Measurements from ENCODE around the gene GET3. TPM values are rescaled to one million over a fixed set of nuclear protein-coding genes. Genes with fewer than 3 reads are reported as not detected.
"Not testable (repeated sequence)": the region's sequence is repeated elsewhere in the genome, so short reads cannot be mapped to it uniquely, and the experiment has no call there.

GET3 gene
- total RNA-seq, 1 donor from 2014 or later = 62.7 TPM

DNA sequence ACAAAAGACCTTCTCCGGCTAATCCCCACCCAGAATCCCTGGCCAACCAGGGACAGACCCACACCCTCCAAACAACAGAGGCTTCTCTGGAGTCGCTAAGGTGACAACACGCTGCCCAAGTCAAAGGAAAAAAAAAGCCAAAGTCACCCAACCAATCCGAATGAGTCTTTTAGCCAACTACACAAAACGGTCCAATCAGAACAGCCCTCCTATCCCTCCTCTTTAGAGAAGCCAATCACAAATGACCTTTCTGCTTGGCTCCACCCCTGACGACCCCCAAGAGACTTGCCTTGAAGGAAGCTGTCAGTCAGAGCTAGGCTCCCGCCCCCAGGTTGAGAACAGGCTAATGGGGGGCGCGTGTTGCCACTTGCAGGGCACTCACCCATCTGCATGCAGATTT is 34.3 kb upstream of the GET3 start:
- H3K4me1 Mint-ChIP-seq (ENCODE audit: low read depth) = peaks cover 2% of the 10 kb centered on the region
- no peak for DNase-seq (ENCODE audit: low spot score)
- no peaks in the 10 kb centered on the region for H3K9me3 Mint-ChIP-seq
- intact Hi-C loops (cut with micrococcal nuclease) = no loop called here
- no peak overlapping the region for H3K4me3 Mint-ChIP-seq (ENCODE audit: low read depth)
- H3K36me3 Mint-ChIP-seq (ENCODE audit: low read depth) = peaks cover 57% of the 10 kb centered on the region
- no peak overlapping the region for H3K27ac Mint-ChIP-seq
- no peaks in the 10 kb centered on the region for H3K27me3 Mint-ChIP-seq (ENCODE audit: low read depth)

DNA sequence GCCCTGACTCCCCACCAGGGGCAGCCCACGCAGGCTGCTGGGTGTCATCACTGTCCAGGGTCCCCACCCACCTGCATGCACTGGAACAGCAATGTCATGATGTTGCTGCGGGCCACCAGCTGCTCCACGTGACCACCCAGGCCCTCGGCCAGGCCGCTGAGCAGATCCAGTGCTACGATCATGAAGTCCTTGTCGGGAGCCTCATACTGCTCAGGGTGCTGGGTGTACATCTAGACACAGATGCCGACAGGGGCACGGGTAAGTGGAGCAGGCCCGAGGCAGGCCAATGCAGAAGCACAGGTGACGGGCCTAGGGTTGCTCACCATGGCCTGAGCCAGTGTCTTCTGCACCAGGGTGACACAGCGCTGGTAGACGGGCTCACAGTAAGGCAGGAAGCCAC is 32.1 kb upstream of the GET3 start:
- intact Hi-C loops (cut with micrococcal nuclease) = no loop called here
- DNase-seq (ENCODE audit: low spot score) = no peak
- Mint-ChIP-seq H3K27ac (no peak overlapping the region), H3K27me3 (ENCODE audit: low read depth) (no peaks in the 10 kb centered on the region), H3K9me3 (no peaks in the 10 kb centered on the region), H3K36me3 (ENCODE audit: low read depth) (peaks cover 61% of the 10 kb centered on the region), H3K4me1 (ENCODE audit: low read depth) (no peaks in the 10 kb centered on the region), H3K4me3 (ENCODE audit: low read depth) (no peak overlapping the region)

DNA sequence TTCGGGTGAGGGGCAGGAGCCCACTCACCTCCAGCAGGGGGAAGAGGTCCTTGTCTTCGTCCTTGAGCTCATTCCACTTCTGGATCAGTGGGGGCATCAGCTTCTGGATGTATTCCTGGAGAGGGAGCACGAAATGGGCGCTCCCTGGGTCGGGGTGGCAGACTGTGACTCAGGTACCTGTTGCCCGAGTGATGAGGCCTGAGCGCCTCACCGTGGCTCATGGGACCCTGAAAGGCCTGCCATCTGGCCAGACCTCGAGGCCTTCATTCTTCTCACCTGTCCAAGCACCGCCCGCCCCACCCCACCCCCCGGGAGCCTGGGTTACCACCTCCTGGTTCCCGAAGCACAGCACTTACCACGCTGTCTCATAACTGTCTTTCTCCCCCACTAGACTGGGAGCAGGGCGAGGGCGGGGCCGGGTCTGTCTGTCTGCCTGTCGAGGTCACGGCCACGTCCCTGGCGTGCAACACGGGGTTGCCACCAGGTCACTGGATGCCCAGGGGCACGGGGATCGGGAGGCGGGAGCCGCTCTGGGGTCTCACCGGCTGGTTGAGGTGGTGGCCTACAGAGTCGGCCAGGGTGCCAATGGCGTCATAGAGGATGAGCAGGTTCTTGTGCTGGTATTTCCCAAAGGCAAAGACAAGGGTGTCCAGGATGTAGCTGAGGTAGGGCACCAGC is 31.5 kb upstream of the GET3 start:
- peaks cover 65% of the 10 kb centered on the region for H3K36me3 Mint-ChIP-seq (ENCODE audit: low read depth)
- intact Hi-C loops (cut with micrococcal nuclease) = no loop called here
- H3K27ac Mint-ChIP-seq = no peak overlapping the region
- no peak overlapping the region for H3K4me3 Mint-ChIP-seq (ENCODE audit: low read depth)
- no peaks in the 10 kb centered on the region for H3K4me1 Mint-ChIP-seq (ENCODE audit: low read depth)
- H3K27me3 Mint-ChIP-seq (ENCODE audit: low read depth) = no peaks in the 10 kb centered on the region
- DNase-seq (ENCODE audit: low spot score) = no peak
- no peaks in the 10 kb centered on the region for H3K9me3 Mint-ChIP-seq

GRCh38 chr19:12706332-12706718 is 31.0 kb upstream of the GET3 start:
- intact Hi-C loops (cut with micrococcal nuclease) = no loop called here
- H3K27ac Mint-ChIP-seq = no peak overlapping the region
- H3K27me3 Mint-ChIP-seq (ENCODE audit: low read depth) = no peaks in the 10 kb centered on the region
- H3K9me3 Mint-ChIP-seq = no peaks in the 10 kb centered on the region
- no peak for DNase-seq (ENCODE audit: low spot score)
- H3K4me3 Mint-ChIP-seq (ENCODE audit: low read depth) = no peak overlapping the region
- H3K36me3 Mint-ChIP-seq (ENCODE audit: low read depth) = peaks cover 65% of the 10 kb centered on the region
- H3K4me1 Mint-ChIP-seq (ENCODE audit: low read depth) = no peaks in the 10 kb centered on the region

DNA sequence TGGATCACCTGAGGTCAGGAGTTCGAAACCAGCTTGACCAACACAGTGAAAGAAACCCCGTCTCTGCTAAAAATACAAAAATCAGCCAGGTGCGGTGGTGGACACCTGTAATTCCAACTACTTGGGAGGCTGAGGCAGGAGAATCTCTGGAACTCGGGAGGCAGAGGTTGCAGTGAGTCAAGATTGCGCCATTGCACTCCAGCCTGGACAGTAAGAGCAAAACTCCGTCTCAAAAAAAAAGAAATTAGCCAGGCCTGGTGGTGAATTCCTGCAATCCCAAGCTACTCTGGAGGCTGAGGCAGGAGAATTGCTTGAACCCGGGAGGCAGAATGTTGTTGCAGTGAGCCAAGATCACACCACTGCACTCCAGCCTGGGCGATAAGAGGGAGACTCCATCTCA is 28.7 kb upstream of the GET3 start:
- intact Hi-C loops (cut with micrococcal nuclease) = no loop called here
- DNase-seq (ENCODE audit: low spot score) = no peak
- Mint-ChIP-seq H3K36me3 (ENCODE audit: low read depth) (peaks cover 69% of the 10 kb centered on the region), H3K4me3 (ENCODE audit: low read depth) (no peak overlapping the region), H3K27ac (no peak overlapping the region), H3K9me3 (no peaks in the 10 kb centered on the region), H3K4me1 (ENCODE audit: low read depth) (no peaks in the 10 kb centered on the region), H3K27me3 (ENCODE audit: low read depth) (no peaks in the 10 kb centered on the region)

DNA sequence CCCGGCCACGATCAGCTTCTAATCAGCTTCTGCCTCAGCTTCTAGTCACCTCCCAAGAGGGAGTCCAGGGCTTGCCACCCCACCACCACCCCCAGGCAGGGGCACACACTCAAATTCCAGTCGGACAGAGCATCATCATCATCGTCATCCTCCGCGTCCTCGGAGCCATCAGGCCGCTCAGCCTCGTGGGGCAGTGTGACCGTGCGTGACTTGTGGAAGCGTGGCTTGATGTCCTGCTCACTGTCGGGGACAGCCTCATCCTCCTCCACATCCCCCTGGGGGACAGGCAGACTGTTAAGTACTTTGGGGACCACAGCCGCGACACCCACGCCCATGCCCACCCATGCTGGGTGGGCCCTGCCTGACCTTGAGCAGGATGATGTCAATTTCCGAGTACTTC is 26.1 kb upstream of the GET3 start:
- Mint-ChIP-seq H3K4me1 (ENCODE audit: low read depth) (no peaks in the 10 kb centered on the region), H3K27me3 (ENCODE audit: low read depth) (no peaks in the 10 kb centered on the region), H3K36me3 (ENCODE audit: low read depth) (peaks cover 70% of the 10 kb centered on the region), H3K9me3 (no peaks in the 10 kb centered on the region), H3K27ac (no peak overlapping the region), H3K4me3 (ENCODE audit: low read depth) (no peak overlapping the region)
- intact Hi-C loops (cut with micrococcal nuclease) = no loop called here
- DNase-seq (ENCODE audit: low spot score) = no peak

DNA sequence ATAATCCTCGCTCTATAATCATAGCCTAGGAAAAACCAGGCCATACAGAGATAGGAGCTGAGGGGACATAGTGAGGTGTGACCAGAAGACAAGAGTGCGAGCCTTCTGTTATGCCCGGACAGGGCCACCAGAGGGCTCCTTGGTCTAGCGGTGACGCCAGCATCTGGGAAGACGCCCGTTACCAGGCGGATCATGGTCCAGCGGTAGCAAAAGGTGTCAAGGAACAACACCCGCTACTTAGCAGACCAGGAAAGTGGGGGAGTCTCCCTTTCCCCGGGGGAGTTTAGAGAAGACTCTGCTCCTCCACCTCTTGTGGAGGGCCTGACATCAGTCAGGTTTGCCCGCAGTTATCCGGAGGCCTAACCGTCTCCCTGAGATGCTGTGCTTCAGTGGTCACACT is 25.2 kb upstream of the GET3 start:
- H3K27me3 Mint-ChIP-seq (ENCODE audit: low read depth); H3K4me1 Mint-ChIP-seq (ENCODE audit: low read depth); H3K4me3 Mint-ChIP-seq (ENCODE audit: low read depth); H3K9me3 Mint-ChIP-seq; intact Hi-C loops (cut with micrococcal nuclease); H3K27ac Mint-ChIP-seq; DNase-seq (ENCODE audit: low spot score): not testable (repeated sequence)
- H3K36me3 Mint-ChIP-seq (ENCODE audit: low read depth) = peaks cover 70% of the 10 kb centered on the region

GRCh38 chr19:12713304-12713703 is 24.0 kb upstream of the GET3 start:
- H3K9me3 Mint-ChIP-seq; H3K27ac Mint-ChIP-seq; DNase-seq (ENCODE audit: low spot score); H3K4me1 Mint-ChIP-seq (ENCODE audit: low read depth); H3K27me3 Mint-ChIP-seq (ENCODE audit: low read depth); intact Hi-C loops (cut with micrococcal nuclease); H3K4me3 Mint-ChIP-seq (ENCODE audit: low read depth): not testable (repeated sequence)
- peaks cover 69% of the 10 kb centered on the region for H3K36me3 Mint-ChIP-seq (ENCODE audit: low read depth)

- DNase-seq (ENCODE audit: low spot score) = no peak
- H3K27me3 Mint-ChIP-seq (ENCODE audit: low read depth) = no peaks in the 10 kb centered on the region
- H3K36me3 Mint-ChIP-seq (ENCODE audit: low read depth) = peaks cover 73% of the 10 kb centered on the region
- no peaks in the 10 kb centered on the region for H3K4me1 Mint-ChIP-seq (ENCODE audit: low read depth)
- no peak overlapping the region for H3K4me3 Mint-ChIP-seq (ENCODE audit: low read depth)
- intact Hi-C loops (cut with micrococcal nuclease) = no loop called here
- no peak overlapping the region for H3K27ac Mint-ChIP-seq
- no peaks in the 10 kb centered on the region for H3K9me3 Mint-ChIP-seq
Measured at GRCh38 chr19:12715102-12715501, 22.2 kb upstream of the GET3 start.

- Mint-ChIP-seq H3K4me3 (ENCODE audit: low read depth) (no peak overlapping the region), H3K27ac (no peak overlapping the region), H3K27me3 (ENCODE audit: low read depth) (no peaks in the 10 kb centered on the region), H3K36me3 (ENCODE audit: low read depth) (peaks cover 71% of the 10 kb centered on the region), H3K9me3 (no peaks in the 10 kb centered on the region), H3K4me1 (ENCODE audit: low read depth) (peaks cover 5% of the 10 kb centered on the region)
- DNase-seq (ENCODE audit: low spot score) = no peak
- intact Hi-C loops (cut with micrococcal nuclease) = no loop called here
Measured at GRCh38 chr19:12715929-12716328, 21.4 kb upstream of the GET3 start.

DNA sequence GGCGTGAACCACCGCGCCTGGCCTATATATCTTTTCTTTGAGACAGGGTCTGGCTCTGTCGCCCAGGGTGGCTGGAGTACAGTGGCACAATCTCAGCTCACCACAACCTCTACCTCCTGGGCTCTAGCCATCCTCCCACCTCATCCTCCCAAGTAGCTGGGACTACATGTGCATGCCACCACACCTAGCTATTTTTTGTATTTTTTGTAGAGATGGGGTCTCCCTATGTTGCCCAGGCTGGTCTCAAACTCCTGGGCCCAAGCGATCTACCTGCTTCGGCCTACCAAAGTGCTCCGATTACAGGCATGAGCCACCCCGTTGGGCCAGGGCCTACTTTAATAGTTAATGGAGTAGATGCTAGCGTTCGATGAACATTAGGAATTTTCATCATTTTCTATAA is 17.0 kb upstream of the GET3 start:
- peaks cover 56% of the 10 kb centered on the region for H3K36me3 Mint-ChIP-seq (ENCODE audit: low read depth)
- intact Hi-C loops (cut with micrococcal nuclease) = loop anchor here (5.0 kb wide), 2 partner anchors 108 to 1628 kb away; partner anchors contain the start of genes ZNF490 and ZNF791
- peak overlapping the region; percentile 89 for H3K27ac Mint-ChIP-seq
- no peaks in the 10 kb centered on the region for H3K27me3 Mint-ChIP-seq (ENCODE audit: low read depth)
- peak overlapping the region; percentile 84 for H3K4me3 Mint-ChIP-seq (ENCODE audit: low read depth)
- no peak for DNase-seq (ENCODE audit: low spot score)
- H3K9me3 Mint-ChIP-seq = no peaks in the 10 kb centered on the region
- peaks cover 17% of the 10 kb centered on the region for H3K4me1 Mint-ChIP-seq (ENCODE audit: low read depth)

- intact Hi-C loops (cut with micrococcal nuclease) = loop anchor here (5.0 kb wide), 2 partner anchors 109 to 1629 kb away; partner anchors contain the start of genes ZNF490 and ZNF791
- no peak for DNase-seq (ENCODE audit: low spot score)
- no peaks in the 10 kb centered on the region for H3K9me3 Mint-ChIP-seq
- peaks cover 17% of the 10 kb centered on the region for H3K4me1 Mint-ChIP-seq (ENCODE audit: low read depth)
- H3K27me3 Mint-ChIP-seq (ENCODE audit: low read depth) = no peaks in the 10 kb centered on the region
- H3K27ac Mint-ChIP-seq = peak overlapping the region; percentile 89
- H3K4me3 Mint-ChIP-seq (ENCODE audit: low read depth) = peak overlapping the region; percentile 93
- peaks cover 50% of the 10 kb centered on the region for H3K36me3 Mint-ChIP-seq (ENCODE audit: low read depth)
Measured at GRCh38 chr19:12720851-12721655, 16.2 kb upstream of the GET3 start.
